H1 (cell line): ENCODE results near the gene FLOT1. TPM values are rescaled to one million over a fixed set of nuclear protein-coding genes. Genes with fewer than 3 reads are reported as not detected.

ENCODE experiments used
- RFX5 ChIP-seq: IDR thresholded peaks from 2 replicates; pipeline ENCODE4 v1.6.1; 2011; ENCODE audit warnings: low read depth, low read length, improper control_type of control experiment, borderline replicate concordance
- polyA plus RNA-seq, 7 experiments: library from polyadenylated mRNA; depleted of rRNA in 3 of 7; stranded (reverse) in 5 of 7; unstranded in 2 of 7; fragments of >200 nt in 5 of 7; fragments of 200-250 nt in 2 of 7; gene quantifications; 1 replicate in 5 of 7; 2 replicates in 1 of 7; 4 replicates in 1 of 7; pipeline versions ENCODE4 v1.2.1 to v1.2.3, GENCODE V29; 2011 to 2013; ENCODE audit warnings: missing spikeins in 2 of 7, mixed read lengths in 2 of 7
- total RNA-seq: library from RNA; stranded (reverse); fragmentation: NEBNext Ultra II Directional; extraction: Animal tissue kit (Norgen Biotek cat#: 25700); gene quantifications from 2 replicates; pipeline ENCODE4 v1.2.1, GENCODE V29; 2021
- TF ChIP-seq, protein P1 (sequence below): fragments of 300-600 bp; sonication (generic); IDR thresholded peaks from 2 replicates; pipeline ENCODE4 v1.7.1; 2012; ENCODE audit warnings: low read length, moderate library complexity, mild to moderate bottlenecking, inconsistent platforms; ENCODE audit not compliant: insufficient replicate concordance

Gene FLOT1
- total and polyA plus RNA-seq, 2 of the 8 experiments (the other 6 are each of a cell fraction or from before 2014, with no cell fraction given) = 87.5 to 88.1 TPM

DNA sequence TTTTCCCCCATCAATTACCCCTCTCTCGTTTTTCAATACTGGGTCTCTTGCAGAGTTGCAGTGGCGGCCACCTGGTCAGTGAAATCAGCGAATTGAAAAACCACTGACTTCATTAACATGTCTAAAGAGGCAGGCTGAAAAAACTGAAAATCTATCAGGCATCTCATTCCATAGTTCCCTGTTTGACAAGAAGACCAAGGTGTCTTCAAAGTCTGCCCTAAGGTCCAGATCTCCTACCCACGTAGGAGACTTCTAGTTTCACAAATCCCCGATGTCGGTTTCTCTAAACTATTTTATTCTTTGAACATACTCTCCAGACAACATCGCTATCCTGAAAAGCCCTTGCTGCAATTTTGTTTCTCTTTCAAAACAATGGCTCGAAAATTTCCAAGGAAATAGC lies 23.1 kb downstream of the FLOT1 start (continued):
- TF ChIP-seq, protein P1, sequence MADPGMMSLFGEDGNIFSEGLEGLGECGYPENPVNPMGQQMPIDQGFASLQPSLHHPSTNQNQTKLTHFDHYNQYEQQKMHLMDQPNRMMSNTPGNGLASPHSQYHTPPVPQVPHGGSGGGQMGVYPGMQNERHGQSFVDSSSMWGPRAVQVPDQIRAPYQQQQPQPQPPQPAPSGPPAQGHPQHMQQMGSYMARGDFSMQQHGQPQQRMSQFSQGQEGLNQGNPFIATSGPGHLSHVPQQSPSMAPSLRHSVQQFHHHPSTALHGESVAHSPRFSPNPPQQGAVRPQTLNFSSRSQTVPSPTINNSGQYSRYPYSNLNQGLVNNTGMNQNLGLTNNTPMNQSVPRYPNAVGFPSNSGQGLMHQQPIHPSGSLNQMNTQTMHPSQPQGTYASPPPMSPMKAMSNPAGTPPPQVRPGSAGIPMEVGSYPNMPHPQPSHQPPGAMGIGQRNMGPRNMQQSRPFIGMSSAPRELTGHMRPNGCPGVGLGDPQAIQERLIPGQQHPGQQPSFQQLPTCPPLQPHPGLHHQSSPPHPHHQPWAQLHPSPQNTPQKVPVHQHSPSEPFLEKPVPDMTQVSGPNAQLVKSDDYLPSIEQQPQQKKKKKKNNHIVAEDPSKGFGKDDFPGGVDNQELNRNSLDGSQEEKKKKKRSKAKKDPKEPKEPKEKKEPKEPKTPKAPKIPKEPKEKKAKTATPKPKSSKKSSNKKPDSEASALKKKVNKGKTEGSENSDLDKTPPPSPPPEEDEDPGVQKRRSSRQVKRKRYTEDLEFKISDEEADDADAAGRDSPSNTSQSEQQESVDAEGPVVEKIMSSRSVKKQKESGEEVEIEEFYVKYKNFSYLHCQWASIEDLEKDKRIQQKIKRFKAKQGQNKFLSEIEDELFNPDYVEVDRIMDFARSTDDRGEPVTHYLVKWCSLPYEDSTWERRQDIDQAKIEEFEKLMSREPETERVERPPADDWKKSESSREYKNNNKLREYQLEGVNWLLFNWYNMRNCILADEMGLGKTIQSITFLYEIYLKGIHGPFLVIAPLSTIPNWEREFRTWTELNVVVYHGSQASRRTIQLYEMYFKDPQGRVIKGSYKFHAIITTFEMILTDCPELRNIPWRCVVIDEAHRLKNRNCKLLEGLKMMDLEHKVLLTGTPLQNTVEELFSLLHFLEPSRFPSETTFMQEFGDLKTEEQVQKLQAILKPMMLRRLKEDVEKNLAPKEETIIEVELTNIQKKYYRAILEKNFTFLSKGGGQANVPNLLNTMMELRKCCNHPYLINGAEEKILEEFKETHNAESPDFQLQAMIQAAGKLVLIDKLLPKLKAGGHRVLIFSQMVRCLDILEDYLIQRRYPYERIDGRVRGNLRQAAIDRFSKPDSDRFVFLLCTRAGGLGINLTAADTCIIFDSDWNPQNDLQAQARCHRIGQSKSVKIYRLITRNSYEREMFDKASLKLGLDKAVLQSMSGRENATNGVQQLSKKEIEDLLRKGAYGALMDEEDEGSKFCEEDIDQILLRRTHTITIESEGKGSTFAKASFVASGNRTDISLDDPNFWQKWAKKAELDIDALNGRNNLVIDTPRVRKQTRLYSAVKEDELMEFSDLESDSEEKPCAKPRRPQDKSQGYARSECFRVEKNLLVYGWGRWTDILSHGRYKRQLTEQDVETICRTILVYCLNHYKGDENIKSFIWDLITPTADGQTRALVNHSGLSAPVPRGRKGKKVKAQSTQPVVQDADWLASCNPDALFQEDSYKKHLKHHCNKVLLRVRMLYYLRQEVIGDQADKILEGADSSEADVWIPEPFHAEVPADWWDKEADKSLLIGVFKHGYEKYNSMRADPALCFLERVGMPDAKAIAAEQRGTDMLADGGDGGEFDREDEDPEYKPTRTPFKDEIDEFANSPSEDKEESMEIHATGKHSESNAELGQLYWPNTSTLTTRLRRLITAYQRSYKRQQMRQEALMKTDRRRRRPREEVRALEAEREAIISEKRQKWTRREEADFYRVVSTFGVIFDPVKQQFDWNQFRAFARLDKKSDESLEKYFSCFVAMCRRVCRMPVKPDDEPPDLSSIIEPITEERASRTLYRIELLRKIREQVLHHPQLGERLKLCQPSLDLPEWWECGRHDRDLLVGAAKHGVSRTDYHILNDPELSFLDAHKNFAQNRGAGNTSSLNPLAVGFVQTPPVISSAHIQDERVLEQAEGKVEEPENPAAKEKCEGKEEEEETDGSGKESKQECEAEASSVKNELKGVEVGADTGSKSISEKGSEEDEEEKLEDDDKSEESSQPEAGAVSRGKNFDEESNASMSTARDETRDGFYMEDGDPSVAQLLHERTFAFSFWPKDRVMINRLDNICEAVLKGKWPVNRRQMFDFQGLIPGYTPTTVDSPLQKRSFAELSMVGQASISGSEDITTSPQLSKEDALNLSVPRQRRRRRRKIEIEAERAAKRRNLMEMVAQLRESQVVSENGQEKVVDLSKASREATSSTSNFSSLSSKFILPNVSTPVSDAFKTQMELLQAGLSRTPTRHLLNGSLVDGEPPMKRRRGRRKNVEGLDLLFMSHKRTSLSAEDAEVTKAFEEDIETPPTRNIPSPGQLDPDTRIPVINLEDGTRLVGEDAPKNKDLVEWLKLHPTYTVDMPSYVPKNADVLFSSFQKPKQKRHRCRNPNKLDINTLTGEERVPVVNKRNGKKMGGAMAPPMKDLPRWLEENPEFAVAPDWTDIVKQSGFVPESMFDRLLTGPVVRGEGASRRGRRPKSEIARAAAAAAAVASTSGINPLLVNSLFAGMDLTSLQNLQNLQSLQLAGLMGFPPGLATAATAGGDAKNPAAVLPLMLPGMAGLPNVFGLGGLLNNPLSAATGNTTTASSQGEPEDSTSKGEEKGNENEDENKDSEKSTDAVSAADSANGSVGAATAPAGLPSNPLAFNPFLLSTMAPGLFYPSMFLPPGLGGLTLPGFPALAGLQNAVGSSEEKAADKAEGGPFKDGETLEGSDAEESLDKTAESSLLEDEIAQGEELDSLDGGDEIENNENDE = no peak
- TF ChIP-seq RFX5 = peak; percentile 18; the same call in 1 of the 2 replicates
- TF ChIP-seq, all 59 proteins: peak for 3
